Body of pancreas (tissue), 4 donors: Measurements from ENCODE around the gene BPIFB2.

Experiments used
- POLR2A ChIP-seq, 3 donors: fragments of 450-650 bp; IDR thresholded peaks; one replicate each; pipeline ENCODE4 v1.6.1; 2016; ENCODE audit warnings: antibody characterized with exemption in 3 of 3, mild to moderate bottlenecking in 2 of 3
- TF ChIP-seq, protein P1 (sequence below), 7 experiments: fragments of 450-650 bp in 4 of 7; fragments of 200-600 bp in 3 of 7; sonication (generic) in 3 of 7; IDR thresholded peaks; one replicate each; pipeline ENCODE4 v1.5.1; 2016 to 2019; ENCODE audit warnings: antibody characterized with exemption in 7 of 7

DNA sequence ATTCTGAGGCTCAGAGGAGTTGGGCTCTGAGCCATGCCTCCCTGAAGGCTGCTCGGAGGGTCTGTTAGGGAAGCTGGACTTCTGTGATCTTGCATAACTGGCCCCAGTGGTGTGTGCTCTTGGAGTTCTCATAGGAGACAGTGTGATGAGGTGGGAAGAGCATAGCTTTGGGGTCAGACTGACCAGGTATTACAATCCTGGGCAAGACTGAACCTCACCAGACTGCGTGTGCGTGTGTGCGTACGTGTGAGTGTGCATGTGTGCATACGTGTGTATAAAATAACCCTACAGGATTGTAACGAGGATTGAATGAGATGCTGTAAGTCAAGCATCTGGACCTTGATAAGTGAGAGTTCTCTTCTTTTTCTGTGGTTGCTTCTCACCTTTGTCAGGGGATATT is 10.0 kb downstream of the BPIFB2 start:
- TF ChIP-seq, protein P1, sequence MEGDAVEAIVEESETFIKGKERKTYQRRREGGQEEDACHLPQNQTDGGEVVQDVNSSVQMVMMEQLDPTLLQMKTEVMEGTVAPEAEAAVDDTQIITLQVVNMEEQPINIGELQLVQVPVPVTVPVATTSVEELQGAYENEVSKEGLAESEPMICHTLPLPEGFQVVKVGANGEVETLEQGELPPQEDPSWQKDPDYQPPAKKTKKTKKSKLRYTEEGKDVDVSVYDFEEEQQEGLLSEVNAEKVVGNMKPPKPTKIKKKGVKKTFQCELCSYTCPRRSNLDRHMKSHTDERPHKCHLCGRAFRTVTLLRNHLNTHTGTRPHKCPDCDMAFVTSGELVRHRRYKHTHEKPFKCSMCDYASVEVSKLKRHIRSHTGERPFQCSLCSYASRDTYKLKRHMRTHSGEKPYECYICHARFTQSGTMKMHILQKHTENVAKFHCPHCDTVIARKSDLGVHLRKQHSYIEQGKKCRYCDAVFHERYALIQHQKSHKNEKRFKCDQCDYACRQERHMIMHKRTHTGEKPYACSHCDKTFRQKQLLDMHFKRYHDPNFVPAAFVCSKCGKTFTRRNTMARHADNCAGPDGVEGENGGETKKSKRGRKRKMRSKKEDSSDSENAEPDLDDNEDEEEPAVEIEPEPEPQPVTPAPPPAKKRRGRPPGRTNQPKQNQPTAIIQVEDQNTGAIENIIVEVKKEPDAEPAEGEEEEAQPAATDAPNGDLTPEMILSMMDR (IDR thresholded peaks at IDR 0.05): no peak
- TF ChIP-seq POLR2A (IDR thresholded peaks at IDR 0.05): no peak
